GM19023 (cell line): ENCODE measurements around the gene PTGES2.

Source experiments
- ATAC-seq: cut with Tn5 transposase; IDR thresholded peaks from one replicate; pipeline ENCODE4 v1.9.1; 2021; ENCODE audit warnings: mild to moderate bottlenecking, moderate library complexity; ENCODE audit not compliant: unreplicated experiment

Gene PTGES2

GRCh38 chr9:128153947-128154695 is 26.6 kb upstream of the PTGES2 start:
- no peak for ATAC-seq

GRCh38 chr9:128153060-128153946 is 25.8 kb upstream of the PTGES2 start:
- no peak for ATAC-seq

GRCh38 chr9:128152133-128153059 is 24.9 kb upstream of the PTGES2 start:
- no peak for ATAC-seq

GRCh38 chr9:128151309-128152132 is 24.0 kb upstream of the PTGES2 start:
- ATAC-seq, result no peak

GRCh38 chr9:128150594-128151308 is 23.2 kb upstream of the PTGES2 start:
- no peak for ATAC-seq

- ATAC-seq, result no peak
Observed at GRCh38 chr9:128149951-128150593, 22.5 kb upstream of the PTGES2 start.

GRCh38 chr9:128149001-128149701 is 21.6 kb upstream of the PTGES2 start, which contains the start of gene LCN2:
Gene LCN2 (plus strand): TSS chr9:128149453. CDS start chr9:128149526, 73 bp downstream.
- no peak for ATAC-seq

- ATAC-seq, result no peak
Observed at GRCh38 chr9:128148509-128149000, 21.0 kb upstream of the PTGES2 start.

- ATAC-seq, result no peak
Observed at GRCh38 chr9:128146591-128147120, 19.1 kb upstream of the PTGES2 start.

GRCh38 chr9:128145951-128146351 is 18.4 kb upstream of the PTGES2 start:
- no peak for ATAC-seq

GRCh38 chr9:128145536-128145935 is 18.0 kb upstream of the PTGES2 start:
- ATAC-seq, result no peak

- no peak for ATAC-seq
Observed at GRCh38 chr9:128144239-128145181, 17.0 kb upstream of the PTGES2 start.

- ATAC-seq, result no peak
Observed at GRCh38 chr9:128143525-128144238, 16.2 kb upstream of the PTGES2 start.

GRCh38 chr9:128142596-128142995 is 15.1 kb upstream of the PTGES2 start:
- no peak for ATAC-seq

GRCh38 chr9:128142061-128142460 is 14.5 kb upstream of the PTGES2 start:
- no peak for ATAC-seq

GRCh38 chr9:128141604-128142003 is 14.1 kb upstream of the PTGES2 start:
- no peak for ATAC-seq
